Measurements from ENCODE around the gene ZNF280C.
"Not testable (repeated sequence)": the region's sequence is repeated elsewhere in the genome, so short reads cannot be mapped to it uniquely, and the experiment has no call there.

GRCh38 chrX:130272253-130272652 lies 3.6 kb upstream of the ZNF280C start:
- not testable (repeated sequence) for TF ChIP-seq EZH2 (IDR thresholded peaks at IDR 0.05; ENCODE audit: borderline replicate concordance, low read length); CTCF (IDR thresholded peaks at IDR 0.05; ENCODE audit: low read length)
